Stimulated activated CD8-positive, alpha-beta memory T cell treated with anti-CD3 and anti-CD28 coated beads, Interleukin-7, amount 100 ng/mL, for 24 hours (primary cell): ENCODE measurements around the gene PIP5K1C.

Experiments used
- DNase-seq: peaks from one replicate; pipeline ENCODE4 v3.0.0-alpha.2; 2020; ENCODE audit warnings: low read depth

The PIP5K1C gene

DNA sequence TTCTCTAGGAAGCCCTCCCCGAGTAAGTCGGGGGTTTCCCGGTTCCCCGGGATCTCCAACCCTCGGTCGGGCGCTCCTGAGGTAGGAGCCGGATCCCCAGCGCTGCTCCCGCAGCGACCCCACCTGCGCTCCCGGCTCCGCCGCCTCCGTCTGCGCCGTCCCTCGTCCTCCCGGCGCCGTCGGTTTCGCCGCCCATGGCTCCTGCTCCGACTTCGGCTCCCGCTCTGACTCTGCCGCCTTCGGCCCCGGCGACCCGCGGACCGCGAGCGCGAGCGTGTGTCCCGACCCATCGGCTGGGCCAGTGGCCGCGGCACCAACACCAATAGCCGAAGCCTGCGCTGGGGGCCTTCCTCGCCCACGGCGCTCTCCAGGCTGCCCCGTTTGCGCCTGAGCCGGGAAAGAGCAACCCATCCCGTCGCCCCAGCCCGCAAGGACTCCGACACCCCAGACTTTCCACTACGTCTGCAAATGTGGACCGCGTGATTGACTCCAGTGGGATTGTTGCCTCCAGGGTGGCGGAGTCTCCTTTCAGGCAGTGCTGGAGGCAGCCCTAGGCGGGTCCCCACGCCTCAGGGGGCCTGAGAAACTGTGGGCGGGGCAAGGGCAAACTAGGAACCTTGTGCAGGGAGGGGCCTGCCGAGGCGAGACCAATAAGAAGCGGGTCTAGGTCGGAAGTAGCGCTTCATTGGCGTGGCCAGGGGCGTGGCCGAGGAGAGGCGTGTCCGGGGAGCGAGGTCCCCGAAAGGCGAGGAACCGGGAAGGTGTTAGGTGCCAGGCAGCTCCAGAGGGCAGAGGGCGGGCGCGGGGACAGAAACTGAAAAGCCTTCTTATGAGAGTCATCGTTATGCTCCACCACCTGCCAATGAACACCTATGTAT, 73.6 kb downstream of the PIP5K1C start, which contains the start of gene CACTIN:
TSS of gene CACTIN (minus strand) at position 318 of the 878 bp plus-strand sequence. CDS start at position 290, 28 bp downstream.
- peak; percentile 97 for DNase-seq

DNA sequence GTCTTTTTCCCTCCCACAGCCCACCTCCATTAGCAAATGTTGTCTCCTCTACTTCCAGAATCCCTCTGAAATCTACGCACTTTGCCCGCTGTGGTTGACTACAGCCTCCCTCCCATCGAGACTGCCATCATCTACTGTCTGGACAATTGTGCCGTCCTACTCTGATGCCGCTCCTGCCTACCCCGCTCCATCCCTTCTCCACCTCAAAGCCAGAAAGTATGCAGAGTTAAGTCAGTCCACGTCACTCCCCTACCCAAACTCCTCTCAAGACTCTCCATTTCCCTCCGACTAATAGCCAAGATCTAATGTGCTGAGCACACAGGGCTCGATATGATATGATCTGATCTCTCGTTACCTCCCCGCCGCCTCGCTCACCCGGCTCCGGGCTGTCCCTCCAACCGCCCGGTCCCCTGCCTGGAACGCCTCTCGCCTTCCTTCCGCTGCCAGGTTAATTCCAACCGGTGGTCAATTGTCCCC, 74.2 kb downstream of the PIP5K1C start:
- no peak for DNase-seq

DNA sequence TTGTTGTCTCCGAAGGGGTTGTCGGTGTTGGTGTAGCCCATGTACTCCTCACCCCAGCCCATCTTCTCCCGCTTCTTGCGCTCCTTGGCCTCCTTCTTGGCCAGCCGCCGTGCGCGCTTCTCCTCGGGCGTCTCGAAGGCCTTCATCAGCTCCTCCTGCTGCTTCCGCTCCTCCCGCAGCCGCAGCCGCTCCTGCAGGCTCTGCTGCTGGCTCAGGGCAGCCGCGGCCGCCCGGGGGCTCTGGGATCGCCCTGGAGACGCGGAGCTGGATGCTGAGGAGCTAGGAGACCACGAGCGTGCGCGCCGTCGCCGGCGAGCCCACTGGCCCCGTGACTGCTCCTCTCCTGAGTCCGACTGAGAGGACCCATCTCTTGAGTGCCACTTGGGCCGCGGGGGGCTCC, 76.6 kb downstream of the PIP5K1C start:
- no peak for DNase-seq

DNA sequence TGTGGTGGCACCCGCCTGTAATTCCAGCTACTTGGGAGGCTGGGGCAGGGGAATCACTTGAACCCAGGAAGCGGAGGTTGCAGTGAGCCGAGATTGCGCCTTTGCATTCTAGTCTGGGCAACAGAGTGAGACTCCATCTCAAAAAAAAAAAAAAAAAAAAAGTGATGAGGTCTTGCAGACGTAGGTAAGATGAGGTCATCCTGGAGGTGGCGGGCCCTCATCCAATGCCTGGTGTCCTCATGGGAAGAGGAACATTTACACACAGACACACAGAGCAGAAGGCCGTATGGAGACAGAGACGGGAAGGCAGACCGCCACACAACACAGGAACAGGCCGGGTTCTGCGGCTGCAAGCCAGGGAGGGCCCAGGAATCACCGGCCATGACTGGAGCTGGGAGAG, 78.0 kb downstream of the PIP5K1C start:
- no peak for DNase-seq

DNA sequence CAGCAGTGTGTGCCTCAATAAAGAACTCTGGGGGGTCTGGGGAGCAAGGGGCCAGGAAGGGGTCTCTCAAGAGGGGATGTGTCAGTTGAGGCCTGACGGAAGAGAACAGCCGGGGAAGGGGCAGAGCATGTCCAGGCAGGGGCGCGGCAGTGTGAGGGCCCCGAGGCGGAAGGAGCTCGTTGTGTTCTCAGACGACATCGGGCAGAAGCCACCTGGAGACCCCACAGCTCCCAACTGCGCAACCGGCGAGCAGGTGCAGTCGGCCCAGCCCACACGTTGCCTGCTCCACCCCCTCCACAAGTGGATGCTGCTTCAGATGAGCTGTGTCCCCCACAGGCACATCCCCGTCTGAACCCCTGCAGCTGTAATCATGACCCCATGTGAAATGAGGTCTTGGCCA, 78.6 kb downstream of the PIP5K1C start:
- no peak for DNase-seq

DNA sequence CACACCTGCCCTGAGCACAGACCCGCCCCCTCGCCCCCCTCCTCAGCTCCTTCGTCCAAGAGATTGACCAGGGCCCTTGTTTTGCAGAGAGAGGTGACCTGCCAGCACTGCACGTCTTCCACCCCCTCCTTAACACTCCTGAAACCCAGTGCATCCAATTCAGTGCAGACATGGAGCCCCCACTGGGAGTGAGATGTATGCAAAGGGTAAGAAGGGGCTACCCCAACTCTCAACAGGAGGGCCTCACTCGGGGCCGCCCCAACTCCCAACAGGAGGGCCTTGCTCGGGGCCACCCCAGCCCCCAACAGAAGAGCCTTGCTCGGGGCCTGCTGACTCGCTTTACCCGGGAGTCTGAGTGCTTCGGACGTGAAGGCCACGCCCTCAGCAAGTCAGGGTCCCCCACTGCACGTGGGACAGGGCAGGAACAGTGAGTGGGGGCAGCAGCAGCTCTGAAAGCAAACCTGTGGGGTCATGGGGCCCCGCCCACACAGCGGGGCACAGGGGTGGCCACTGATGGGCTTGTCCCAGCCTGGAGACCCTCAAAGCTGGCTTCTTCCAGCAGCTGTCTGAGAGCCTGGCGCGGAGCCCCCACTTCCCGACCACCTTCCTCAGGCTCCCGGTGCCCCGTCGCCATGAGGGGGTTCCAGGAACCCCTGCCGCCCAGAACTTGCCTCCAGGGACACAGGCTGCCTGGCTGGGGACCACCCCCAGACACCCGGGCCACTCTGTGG, 79.3 kb downstream of the PIP5K1C start:
- no peak for DNase-seq

DNA sequence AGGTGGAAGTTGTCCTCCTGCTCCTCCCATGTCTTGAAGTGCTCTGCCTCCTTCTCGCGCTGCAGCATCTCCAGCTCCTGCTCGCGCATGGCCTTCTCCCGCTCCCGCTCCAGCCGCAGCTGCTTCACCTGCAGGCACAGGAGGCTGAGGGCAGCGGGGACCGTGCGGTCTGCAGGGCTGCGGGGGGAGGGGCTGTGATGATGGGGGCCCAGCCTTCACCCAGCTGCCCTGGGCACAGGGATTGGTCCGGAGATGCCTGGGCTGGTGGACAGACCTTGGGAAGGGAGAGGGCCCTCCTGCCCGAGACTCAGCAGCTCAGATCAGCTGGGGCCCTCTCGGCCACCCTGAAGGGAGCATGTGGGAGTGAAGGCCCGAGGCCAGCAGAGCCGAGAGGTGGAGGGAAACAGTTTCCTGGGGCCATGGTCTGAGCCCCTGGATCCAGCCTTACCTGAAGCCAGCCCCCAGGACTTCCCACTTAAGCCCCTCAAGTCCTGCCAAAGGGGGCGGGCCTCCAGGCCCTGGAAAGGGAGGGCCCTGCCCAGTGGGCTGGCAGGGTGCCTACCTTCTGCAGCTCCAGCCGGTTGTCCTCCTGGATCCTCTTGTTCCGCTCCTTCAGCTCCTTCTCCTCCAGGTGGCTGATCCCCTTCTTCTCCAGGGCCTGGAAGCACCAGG, 80.0 kb downstream of the PIP5K1C start:
- no peak for DNase-seq

DNA sequence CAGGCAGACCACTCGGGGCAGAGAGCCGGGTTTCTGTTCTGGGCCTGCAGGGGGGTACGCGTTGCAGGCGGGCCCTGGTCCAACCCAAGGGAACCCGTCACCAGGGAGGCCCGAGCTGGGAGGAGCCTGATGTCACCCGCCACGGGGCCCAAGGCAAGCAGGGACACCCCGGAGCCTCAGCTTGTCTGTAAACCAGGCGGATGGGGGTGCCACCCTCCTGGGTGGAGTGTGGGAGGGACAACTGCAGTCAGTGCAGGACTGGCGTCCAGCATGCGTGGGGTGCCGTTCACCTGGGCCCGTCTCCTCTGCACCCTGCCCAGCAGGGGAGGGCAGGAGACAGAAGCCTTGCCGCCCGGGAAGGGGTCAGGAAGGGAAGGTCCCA, 80.6 kb downstream of the PIP5K1C start:
- DNase-seq: no peak

DNA sequence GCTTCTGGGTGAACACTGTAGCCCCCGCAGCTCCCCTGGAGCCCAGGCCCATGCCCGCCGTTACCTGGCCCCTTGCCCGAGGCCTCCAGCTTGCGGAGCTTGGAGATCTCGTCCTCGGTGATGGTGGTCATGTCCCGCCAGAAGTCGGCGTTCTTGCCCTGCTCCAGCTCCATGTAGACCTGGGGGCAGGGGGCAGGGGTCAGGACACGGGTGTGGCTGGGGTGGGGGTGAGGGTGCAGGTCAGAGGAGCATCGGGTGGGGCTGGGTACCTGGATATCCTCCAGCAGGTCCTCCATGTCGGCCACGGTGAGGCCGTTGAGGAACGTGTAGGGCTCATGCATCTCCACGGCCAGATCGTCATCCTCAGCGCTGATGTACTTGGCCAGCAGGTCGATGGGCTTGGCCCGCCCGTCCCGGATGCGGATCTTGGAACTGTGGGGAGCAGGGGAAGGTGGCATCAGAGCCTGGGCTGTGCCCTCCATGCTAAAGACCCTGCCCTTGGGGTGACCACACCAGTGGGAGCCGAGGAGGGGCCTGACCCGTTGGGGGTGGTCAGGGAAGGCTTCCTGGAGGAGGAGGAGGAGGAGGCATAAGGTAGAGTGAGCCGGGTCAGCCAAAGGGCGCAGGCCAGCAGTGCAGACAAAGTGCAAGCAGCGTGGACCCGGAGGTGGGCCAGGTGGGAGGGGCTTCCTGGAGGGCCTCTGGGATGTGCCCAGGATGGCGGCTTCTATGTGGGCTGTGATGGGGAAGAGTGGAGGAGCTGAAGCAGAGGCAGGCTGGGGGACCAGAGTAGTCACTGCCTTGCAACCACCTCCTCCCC, 81.2 kb downstream of the PIP5K1C start:
- DNase-seq: no peak

DNA sequence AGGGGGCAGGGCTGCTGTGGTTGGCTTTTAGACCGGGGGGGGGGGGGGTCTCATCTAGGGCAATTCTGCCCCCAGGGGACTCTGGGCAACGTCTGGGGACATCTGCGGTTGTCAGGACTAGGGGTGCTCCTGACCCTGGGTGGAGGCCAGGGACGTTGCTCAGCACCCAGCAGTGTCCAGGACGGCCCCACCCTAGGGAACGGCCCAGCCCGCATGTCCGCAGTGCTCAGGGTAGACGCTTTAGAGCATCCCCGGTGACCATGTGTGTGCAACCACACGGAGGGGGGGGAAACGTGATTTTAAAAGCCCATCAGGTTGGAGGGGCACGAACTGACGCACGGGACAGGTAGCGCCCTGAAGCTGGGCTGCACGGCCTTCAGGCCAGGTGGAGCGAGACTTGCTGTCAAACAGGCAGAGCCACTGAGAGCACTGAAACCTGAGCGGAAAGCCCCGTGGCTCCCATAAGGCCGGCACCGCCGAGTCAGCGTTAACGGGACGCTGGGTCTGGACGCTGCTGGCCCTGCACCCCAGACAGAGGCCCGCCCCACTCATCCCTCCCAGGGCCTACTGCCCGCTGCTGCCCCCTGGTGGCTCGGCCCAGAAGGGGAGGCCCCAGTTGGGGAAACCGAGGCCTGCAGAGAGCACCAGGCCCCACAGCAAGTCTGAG, 82.0 kb downstream of the PIP5K1C start:
- peak; percentile 31 for DNase-seq

DNA sequence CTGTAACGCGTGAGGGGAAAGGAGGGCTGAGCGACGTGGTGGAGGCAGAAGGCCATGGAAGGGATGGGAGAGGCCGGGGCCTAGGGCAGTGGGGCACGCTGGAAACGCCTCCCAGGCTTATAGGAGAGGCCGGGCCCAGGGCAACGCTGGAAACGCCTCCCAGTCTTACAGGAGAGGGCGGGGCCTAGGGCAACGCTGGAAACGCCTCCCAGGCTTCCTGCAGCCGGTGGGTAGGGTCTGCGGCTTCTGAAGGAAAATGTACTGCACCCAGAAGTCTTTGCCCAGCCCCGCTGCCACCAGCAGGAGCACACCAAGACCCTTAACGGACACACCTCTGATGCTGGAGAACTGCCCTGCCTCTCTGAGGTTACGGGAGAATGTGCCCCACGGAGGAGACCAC, 82.8 kb downstream of the PIP5K1C start:
- DNase-seq: no peak

DNA sequence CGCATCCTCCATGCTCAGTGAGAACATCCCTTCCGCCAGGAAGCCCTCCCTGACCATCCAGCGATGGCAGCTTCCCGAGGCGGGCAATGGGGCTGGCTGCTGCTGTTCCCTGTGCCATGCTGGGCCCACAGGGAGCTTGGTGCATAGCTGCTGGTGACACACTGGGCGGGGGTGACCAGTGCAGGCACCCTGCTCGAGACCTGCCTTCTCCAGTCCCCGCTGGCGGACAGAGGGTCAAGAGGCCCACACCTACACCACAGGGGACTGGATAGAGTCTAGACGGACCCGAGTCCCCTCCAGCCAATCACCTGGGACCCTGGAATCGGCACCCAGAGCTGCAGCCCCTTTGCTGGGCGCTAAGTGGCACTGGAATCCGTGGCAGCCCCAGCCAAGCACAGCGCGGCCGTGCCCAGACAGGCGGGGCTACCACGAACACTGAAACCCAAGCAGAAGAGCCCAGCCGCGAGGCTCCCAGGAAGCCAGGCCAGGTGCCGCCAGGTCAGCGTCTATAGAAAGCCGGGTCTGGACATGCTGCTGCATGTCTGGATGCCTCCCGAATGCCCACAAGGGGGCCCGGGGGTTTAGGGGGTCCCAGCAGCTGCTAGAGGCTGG, 84.6 kb downstream of the PIP5K1C start:
- no peak for DNase-seq

DNA sequence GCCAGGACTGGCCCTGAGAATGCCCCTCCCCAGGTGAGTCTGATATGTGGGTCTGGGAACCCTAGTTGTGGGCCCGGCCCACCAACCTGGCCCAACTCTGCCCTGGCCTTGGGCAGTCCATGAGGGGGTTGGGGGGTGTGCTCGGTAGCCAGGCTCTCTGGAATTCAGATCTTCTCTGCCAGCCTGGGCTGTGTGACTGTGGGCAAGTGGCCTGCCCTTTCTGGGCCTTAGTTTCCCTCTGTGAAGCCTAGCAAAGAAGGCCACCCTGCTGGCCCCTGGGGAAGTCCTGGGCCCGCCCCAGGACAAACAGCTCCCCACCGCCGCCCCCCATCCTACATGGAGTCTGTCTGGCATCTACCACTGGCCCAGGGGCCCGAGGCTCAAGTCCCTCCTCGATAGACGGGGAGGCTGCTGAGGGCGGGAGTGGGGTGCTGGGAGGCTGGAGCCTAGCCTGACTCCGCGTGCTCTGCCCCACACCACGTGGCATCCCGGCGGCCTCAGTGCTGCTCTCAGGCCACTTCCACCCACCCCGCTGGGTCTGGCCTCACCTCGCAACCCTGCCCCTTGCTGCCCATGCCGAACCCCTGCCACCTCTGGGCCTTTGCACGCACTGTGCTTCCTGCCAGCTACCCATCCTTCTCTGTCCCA, 85.3 kb downstream of the PIP5K1C start:
- no peak for DNase-seq

DNA sequence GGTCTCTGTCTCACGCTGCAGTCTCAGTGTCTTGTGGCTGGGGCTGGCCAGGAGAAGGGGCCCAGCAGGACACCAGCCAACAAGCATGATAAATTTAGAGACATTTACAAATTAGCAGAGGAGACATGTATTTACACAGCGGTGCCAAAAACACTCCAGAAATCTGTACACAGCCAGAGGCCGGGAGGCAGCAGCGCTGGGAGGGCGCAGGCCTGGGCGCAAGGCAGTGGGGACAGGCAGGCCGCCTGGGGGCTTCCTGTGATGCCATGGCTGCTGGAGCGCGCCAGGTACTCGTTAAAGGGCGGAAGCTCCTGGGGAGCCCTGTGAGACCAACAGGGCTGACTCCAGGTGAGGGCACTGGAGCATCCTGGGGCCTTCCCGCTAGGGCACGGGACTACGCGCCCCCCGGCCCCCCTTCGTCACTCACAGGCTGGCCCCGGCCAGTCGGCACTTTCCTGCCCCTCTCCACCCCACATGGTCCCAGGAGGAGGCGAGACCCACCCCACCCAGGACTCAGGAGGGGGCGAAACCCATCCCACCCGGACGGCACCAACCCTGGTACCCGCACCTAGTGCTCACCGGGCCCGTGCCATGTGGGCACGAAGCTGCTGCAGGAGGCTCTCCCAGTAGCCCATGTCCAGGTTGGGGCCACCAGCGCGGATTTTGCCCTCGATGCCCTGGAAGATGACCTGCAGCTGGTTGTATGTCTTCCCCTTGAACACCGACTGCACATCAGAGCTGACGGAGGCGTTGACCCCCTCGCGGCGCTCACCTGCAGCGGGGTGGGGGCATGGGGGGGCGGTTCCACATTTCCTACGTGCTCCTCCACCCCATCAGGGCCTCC, 86.2 kb downstream of the PIP5K1C start:
- DNase-seq: no peak

DNA sequence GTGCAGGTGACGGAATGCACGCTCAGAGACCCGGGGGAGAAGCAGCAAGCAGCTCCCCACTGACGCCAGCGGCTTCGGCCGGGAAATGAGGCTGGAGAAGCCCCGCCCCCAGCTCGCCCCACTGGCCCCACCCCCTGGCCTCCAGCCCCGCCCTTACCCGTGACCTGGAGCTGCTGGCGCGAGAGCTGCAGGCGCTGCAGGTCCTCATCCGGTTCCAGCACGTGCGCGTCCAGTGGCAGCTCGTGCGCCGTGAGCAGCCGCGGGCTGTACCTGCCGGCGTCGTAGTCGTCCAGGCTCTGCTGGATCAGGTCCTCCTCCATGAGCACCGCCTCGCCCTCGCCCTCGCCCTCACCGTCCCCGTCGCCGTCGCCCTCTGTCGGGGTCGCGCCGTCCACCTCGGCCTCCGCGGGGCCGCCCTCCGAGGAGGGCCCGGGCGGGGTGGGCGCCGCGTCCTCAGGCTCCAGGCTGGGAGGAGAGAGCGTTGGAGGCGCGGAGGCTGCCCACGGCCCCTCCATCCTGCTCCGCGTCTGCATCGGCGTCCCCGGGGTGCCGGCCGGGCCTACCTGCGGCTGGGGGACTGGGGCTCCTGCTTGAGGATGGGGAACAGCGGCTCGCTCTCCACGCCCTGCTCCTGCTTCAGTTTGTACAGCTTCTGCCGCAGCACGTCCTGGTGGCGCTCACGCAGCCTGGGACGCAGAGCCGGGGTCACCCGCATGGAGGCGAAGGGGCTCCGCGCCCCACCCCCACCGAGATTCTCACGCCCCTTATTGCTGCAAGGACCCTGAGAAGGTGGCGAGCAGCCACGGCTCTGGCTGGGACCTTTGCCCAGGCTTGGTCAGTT, 87.1 kb downstream of the PIP5K1C start:
- DNase-seq: no peak

DNA sequence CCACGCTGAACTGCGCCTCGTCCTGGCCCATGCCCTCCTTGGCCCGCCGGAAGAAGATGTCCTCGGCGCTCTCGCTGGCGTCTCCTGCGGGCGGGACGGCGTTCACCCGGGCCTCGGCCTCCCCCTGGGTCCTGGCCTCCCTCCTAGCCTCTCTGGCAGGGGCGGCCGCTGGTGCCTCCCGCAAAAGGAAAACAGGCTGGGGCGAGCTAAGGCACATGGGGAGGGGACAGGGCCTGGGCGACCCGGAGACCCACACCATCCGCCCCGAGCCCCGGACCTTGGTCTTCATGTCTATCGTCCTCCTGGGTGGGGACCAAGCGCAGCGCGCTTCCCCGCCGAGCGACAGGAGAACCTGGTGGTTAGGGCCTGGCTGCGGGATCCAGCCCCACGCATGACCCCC, 87.9 kb downstream of the PIP5K1C start:
- DNase-seq: no peak

DNA sequence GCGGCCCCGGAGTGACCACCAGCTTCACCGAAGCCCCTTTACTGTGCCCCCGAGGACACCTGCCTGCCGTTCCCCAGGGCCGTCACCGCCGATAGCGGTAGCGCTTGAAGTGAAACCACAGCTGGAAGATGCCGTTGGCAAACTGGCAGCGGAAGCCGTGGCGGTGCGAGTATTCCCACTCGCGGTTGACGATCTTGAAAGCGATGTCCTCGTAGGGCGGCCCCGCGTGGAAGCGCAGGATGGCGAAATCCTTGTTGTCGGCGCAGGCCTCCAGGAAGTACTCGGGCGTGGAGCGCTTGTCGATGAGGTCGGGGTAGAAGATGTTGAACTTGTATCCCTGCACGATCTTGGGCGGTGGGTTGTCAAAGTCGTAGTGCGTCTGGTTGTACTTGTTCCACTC, 88.4 kb downstream of the PIP5K1C start:
- no peak for DNase-seq
